ENCODE data around the gene SLC4A7. TPM values are rescaled to one million over a fixed set of nuclear protein-coding genes. Genes with fewer than 3 reads are reported as not detected.
A peak's percentile ranks its signal among the peaks of the same experiment; 100 is the strongest.

Gene SLC4A7
- total and polyA plus RNA-seq, 9 of the 15 experiments (the other 6 are each of a cell fraction or from before 2014, with no cell fraction given) = 1.7 to 13.6 (median 8.0) TPM

GRCh38 chr3:27368831-27369607 is 115.2 kb downstream of the SLC4A7 start, which contains the start of gene NEK10 (continued):
- TF ChIP-seq KDM4B (IDR thresholded peaks at IDR 0.05; ENCODE audit: borderline replicate concordance in 2 of 2, low read depth in 1 of 2) = no peak
- TF ChIP-seq VEZF1 (CRISPR knock-in tag; IDR thresholded peaks at IDR 0.05) = no peak
- TF ChIP-seq HNRNPK (IDR thresholded peaks at IDR 0.05; ENCODE audit: low read depth, low read length, poor library complexity, severe bottlenecking) = no peak
- TF ChIP-seq USF2 (CRISPR knock-in tag; IDR thresholded peaks at IDR 0.05) = no peak
- TF ChIP-seq ILF3 (IDR thresholded peaks at IDR 0.05; ENCODE audit: borderline replicate concordance) = no peak
- TF ChIP-seq CREM (IDR thresholded peaks at IDR 0.05; ENCODE audit: low read depth) = peak; percentile 62
- peak; percentile 60 for TF ChIP-seq USF1 (CRISPR knock-in tag; IDR thresholded peaks at IDR 0.05)
- TF ChIP-seq DMBX1 (CRISPR knock-in tag; IDR thresholded peaks at IDR 0.05; ENCODE audit: borderline replicate concordance) = no peak
- TF ChIP-seq MXI1 (IDR thresholded peaks at IDR 0.05; ENCODE audit: low read depth, low read length) = peak; percentile 81
- no peak for TF ChIP-seq ZNF766 (CRISPR knock-in tag; conservative IDR thresholded peaks at IDR 0.05)
- peak; percentile 45; the same call in 1 of the 2 replicates for TF ChIP-seq POLR2G (IDR thresholded peaks at IDR 0.05; ENCODE audit: low read depth, low read length)
- TF ChIP-seq DNMT1 (IDR thresholded peaks at IDR 0.05) = no peak
- no peak for TF ChIP-seq CREB3 (tag; conservative IDR thresholded peaks at IDR 0.05; ENCODE audit: low read depth)
- TF ChIP-seq POLR2H (tag; IDR thresholded peaks at IDR 0.05; ENCODE audit: low read depth) = no peak
- peak; percentile 95 for TF ChIP-seq RBM22 (IDR thresholded peaks at IDR 0.05; ENCODE audit: low read depth, low read length, poor library complexity, severe bottlenecking)
- no peak for TF ChIP-seq ZNF780A (CRISPR knock-in tag; IDR thresholded peaks at IDR 0.05)
- no peak for TF ChIP-seq KLF10 (CRISPR knock-in tag; IDR thresholded peaks at IDR 0.05)
- no peak for TF ChIP-seq ATF1 (CRISPR knock-in tag; IDR thresholded peaks at IDR 0.05)
- peak; percentile 58 for TF ChIP-seq ATF1 (tag; IDR thresholded peaks at IDR 0.05)
- no peak for TF ChIP-seq ZNF41 (CRISPR knock-in tag; conservative IDR thresholded peaks at IDR 0.05)
- peak; percentile 43 for TF ChIP-seq NFYB (IDR thresholded peaks at IDR 0.05; ENCODE audit: extremely low read depth, insufficient read length)
- TF ChIP-seq HCFC1 (IDR thresholded peaks at IDR 0.05; ENCODE audit: low read depth, low read length) = peak; percentile 63
- TF ChIP-seq FOS (IDR thresholded peaks at IDR 0.05; ENCODE audit: extremely low read depth, insufficient read length) = peak; percentile 75
- no peak for TF ChIP-seq FOXJ3 (CRISPR knock-in tag; IDR thresholded peaks at IDR 0.05)
- TF ChIP-seq RBFOX2 (IDR thresholded peaks at IDR 0.05; ENCODE audit: low read depth, low read length) = no peak
